Activated CD4-positive, CD25-positive, alpha-beta regulatory T cell treated with anti-CD3 and anti-CD28 coated beads, Interleukin-2, amount 50 U/mL, for 72 hours (primary cell): ENCODE measurements around the gene BIRC7.

ENCODE experiments used
- DNase-seq: peaks from one replicate; pipeline ENCODE4 v3.0.0; 2021

BIRC7 gene

DNA sequence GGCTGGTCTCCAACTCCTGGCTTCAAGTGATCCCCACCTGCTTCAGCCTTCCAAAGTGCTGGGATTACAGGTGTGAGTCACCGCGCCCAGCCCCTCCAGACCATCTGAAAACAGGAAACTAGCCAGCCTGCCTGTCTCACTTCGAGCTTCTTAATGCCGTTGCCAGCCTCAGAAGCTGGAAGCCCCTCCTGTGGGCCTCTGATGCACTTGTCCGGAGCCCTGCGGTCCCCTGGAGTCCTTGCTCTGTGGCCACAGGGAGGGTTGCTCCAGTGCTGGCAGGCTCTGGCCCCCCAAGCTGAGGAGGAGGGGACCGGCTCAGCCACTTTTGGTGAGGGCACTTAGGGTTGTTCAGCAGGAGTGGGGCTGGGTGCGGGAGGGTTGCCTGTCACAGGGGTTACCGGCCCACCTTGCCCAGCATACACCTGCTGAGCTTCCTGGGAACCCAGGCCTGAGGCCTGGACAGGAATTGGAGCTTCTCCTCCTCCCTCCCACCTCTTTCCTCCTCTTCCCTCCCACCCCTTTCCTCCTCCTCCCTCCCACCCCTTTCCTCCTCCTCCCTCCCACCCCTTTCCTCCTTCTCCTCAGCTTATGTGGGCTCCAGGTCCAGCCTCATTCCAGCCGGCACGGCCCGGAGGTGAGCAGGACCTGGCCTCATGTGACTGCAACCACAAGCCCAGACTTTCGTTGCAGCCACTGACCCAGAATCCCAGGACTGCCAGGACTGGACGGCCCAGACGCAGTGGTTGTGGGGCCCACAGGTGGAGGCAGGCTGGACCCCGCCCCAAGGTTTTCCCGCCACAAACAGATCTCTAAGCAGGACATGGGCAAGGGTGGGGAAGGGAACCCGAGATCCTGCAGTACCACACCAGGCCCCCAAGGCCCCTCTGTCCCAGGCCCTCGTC, 9.4 kb upstream of the BIRC7 start:
- no peak for DNase-seq

DNA sequence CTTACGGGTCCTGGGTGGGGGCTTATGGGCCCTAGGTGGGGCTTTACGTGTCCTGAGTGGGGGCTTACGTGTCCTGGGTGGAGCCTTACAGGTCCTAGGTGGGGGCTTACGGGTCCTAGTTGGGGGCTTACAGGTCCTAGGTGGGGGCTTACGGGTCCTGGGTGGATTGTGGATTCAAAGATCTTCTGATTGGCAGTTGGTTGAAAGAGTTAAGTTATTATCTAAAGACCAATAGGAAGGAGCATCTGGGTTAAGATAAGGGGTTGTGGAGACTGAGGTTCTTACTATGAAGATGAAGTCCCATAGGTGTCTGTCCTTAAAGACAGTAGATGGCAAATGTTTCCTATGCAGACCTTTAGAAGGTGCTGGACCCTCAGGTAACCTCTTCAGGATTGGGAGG, 8.4 kb upstream of the BIRC7 start:
- no peak for DNase-seq

DNA sequence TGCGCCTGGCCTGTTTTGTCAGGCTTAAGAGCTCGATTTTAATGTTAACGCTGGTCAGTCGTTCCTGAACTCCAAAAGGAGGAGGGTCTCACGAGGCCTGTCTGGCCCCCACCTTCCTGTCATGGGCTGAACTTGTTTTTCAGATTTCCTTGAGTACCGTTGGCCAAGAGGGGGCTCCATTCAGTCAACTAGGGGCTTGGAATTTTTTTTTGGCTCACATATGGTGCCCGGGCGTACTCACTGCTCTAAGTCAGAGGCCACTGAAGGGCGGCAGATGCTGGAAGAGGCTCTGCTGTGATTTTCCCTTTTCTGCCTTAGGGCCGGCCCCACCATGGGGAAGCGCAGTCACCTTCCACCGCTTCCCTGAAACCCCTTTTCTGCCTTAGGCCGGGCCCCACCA, 6.9 kb upstream of the BIRC7 start:
- no peak for DNase-seq

DNA sequence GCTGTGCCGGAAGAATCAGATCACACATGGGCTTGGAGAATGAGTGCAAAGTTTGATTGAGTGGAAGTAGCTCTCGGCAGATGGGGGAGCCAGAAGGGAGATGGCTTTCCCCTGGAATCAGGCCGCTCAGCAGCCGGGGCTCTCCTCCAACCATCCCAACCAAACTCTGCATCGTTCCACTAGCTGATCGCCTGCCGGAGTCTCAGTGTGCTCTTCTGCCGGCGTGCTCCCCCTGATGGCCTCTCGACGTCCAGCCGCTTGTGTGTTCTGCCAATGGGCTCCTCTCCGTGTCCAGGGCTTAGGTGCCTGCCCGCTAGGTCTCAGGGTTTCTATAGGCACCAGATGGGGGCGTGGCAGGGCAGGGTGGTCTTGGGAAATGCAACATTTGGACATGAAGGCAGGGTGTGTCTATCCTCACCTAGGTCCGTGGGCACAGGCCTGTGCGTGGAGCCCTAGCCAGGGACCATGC, 4.9 kb upstream of the BIRC7 start:
- no peak for DNase-seq

DNA sequence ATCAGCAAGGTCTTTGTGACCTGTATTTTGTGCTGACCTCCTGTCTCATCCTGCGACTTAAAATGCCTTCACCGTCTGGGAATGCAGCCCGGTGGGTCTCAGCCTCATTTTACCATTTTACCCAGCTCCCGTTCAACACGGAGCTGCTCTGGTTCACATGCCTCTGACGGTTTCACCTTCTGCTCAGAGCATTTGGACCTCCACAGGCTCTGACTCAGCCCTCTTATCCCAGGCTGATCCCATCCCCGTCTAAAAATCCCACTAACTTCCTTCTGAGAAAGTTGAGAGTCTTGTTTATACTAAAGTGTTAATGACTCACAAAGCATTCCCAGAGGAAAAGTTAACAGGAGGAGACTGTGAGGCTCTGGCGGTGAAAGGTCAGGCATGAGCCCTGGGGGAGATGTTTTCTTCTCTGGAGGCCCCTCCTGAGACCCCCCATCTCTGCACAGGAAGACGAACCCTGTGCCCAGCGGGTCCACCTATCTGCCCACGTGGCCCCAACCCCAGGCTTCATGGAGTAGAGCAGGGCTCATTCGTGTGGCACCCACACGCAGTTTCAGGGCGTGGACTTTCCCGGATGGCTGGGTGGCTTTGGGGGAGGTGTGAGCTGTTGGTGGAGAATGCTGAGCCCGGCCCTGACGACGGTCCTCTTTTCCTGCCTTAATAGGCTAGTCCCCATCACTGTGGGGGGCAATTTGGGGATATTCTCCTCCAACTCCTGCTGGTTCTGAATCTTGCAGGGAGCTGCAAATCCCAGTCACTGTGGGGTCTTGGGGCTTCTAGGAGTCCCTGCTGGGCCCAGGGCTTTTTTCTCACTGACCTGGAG, 3.3 kb upstream of the BIRC7 start:
- DNase-seq, result no peak

DNA sequence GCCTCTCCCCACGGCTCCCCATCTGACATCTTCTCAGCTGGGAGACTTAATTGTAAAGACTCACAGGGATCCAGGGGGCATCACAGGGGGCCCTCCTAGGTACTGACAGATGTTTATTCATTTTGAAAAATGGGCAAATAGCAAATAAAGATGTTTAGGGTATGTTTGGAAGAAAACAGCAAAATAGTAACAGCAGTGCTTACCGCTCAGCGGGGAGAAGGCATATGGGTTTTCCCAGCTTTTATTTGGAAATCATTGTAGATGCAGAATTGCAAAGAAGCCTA, 2.7 kb upstream of the BIRC7 start:
- no peak for DNase-seq

DNA sequence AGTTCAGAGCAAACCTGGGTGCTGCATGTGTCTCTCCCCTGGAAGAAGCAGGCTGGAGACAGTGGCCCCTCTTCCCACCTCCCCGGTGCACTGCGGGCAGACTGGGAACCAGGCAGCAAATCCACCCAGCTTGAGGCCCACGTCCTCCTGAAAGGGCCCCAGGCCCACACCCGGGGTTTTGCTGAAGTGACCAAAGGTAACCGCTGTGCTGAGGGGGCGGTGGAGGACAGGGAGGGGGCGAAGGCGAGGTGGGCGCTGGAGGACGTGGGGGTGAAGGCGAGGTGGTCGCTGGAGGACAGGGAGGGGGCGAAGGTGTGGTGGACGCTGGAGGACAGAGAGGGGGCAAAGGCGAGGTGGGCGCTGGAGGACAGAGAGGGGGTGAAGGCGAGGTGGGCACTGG, 1.8 kb upstream of the BIRC7 start:
- no peak for DNase-seq

DNA sequence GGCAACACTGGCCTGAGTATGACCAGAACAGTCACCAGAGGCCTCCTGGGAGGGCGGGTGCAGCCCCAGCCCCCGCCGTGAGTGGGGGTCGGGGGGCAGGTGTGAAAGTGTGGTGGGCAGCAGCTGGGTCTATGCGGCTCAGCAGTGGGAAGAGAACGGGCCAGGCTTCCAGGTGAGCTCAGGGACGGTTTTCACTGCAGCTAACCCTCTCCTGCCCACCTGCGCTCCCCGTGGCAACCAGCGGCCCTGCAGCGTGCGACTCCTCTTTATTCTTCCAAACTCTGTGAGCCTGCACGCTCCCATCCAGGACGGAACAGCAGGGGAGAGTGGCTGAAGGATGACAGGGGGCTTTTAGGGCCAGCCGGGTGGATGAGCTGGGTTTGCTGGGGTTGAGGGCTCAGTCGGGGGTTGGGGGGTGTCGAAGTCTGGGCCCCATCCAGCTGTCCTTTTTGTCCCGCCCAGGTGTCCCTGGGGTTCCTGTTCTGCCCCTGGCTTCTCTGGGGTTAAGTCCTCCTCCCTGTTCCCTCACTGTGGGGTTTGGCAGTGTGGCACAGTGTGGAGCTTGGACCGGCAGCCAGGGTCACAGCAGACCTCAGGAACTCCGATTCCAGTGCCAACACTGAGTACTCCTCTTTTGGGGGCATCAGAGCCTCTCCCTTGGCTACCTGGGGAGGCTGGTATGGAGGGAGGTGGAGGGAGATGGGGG, 859 bp upstream of the BIRC7 start:
- no peak for DNase-seq

DNA sequence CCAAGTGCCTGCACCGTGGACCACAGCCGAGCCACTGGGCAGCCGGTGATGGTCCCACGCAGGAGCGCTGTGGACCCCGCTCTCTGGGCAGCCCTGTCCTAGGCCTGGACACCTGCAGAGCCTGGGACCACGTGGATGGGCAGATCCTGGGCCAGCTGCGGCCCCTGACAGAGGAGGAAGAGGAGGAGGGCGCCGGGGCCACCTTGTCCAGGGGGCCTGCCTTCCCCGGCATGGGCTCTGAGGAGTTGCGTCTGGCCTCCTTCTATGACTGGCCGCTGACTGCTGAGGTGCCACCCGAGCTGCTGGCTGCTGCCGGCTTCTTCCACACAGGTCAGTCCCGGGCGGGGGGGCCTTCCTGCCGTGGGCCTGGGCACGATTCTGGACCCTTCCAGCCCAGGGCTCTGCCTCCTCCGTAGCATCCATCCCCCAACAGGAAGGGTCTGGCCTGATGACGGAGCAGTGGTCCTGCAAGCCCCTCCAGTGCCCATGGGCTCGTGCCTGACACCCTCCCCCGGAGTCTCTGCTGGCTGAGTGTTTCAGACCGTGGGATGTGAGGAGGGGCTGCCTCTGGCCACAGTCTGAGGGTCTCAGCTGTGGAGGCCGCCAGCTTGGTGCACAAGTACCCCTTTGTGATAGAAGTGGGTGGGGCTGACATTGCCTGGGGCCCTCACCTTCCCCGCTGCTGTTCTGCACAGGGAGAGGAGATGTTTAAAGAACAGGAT, 572 bp downstream of the BIRC7 start:
- no peak for DNase-seq

DNA sequence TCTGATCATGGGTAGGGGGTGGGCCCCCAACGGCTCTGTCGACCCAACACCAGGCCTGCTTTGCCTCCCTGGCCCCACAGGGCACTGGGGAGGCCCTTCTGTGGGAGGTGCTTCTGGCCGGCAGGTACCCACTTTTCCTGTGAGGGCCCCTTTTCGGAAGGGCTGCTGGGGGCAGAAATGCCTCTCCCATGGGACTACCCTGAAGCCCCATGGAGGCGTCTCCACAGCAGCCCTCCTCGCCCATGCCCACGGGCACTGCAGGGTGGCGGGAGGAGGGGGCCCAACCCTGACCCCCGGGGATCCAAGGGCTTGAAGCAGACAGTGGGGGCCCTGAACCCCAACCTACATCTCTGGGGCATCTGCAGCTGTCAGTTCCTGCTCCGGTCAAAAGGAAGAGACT, 2.3 kb downstream of the BIRC7 start:
- no peak for DNase-seq

DNA sequence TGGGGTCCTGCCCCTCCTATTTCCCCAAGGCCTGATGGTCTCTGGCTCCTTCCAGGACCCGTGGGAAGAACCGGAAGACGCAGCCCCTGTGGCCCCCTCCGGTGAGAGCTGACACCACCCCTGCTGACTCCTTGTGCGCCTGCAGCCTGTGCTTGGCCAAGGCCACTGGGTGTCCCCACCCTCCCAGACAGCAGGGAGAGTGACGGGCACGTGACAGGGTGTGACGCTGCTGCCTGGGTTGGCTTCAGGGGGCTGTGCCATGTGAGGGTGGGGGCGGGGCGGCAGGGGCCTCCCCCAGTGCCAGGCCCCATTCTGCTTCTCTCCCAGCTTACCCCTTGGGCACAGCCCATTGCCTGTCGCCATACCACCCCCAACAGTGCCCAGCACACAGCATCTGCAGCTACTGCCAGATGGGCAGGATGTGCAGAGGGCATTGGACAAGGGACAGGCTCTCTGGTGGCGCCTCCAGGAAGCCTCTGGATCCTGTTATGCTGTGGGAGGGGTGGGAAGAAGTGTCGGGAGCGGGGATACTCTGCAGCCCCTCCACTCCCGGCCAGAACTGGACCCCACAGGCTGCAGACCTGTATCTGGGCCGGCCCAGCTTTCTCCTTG, 2.9 kb downstream of the BIRC7 start:
- DNase-seq, result no peak

DNA sequence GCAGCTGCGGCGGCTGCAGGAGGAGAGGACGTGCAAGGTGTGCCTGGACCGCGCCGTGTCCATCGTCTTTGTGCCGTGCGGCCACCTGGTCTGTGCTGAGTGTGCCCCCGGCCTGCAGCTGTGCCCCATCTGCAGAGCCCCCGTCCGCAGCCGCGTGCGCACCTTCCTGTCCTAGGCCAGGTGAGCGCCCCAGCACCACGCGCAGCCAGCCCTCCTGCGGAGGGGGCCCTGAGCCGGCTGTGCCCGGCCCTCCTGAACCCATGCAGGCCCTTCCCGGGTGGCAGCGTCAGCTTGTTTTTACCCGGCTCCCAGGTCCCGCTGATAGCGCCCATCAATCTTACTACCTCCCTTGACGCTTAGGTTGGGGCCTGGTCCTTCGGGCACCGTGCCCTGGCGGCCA, 3.7 kb downstream of the BIRC7 start:
- no peak for DNase-seq

DNA sequence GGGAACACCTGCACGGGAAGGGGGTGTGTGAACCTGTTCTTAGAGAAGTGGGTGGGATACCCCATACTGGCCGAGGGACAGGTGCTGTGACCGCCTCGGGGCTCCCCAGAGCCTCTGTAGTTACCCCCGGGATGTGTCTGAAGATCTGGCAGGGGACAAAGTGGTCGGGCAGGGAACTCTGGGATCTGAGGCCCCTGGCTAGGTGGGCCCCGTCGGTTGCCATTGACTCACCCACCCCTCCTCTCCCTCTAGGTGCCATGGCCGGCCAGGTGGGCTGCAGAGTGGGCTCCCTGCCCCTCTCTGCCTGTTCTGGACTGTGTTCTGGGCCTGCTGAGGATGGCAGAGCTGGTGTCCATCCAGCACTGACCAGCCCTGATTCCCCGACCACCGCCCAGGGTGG, 4.3 kb downstream of the BIRC7 start:
- DNase-seq, result no peak

DNA sequence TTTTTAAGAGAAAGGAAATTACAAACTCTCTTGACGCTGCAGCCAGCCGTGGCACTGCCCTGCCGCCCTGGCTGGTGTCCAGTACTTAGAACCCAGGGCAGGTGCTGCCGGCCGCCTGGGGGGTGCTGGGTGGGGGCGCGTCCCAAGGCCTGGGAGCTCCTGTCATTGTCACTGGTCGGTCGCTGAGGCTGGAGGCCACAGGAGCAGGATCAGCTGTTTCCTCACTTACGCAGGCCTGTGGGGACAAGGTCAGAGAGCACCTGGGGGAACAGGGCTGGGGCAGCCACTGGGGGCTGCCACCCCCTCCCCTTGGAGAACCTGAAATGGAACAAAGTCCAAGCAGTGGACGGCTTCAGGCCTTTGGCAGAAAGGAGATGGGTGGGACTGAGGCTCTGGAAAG, 5.6 kb downstream of the BIRC7 start:
- no peak for DNase-seq

DNA sequence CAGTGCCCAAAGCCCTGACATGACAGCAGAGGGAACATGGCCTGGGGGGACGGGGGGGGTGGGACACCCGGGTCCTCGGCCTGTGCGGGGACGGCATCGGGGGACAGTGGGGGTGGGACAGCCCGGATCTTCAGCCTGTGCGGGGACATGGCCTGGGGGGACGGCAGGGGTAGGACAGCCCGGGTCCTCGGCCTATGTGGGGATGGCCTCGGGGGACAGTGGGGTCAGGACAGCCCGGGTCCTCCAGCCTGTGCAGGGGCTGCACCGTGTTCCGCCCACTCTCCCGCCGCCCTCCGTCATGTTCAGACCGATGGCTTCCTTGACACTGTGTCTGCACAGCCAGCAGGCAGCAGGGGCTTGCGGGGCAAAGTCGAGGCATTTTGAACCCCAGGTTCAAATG, 7.0 kb downstream of the BIRC7 start:
- no peak for DNase-seq

DNA sequence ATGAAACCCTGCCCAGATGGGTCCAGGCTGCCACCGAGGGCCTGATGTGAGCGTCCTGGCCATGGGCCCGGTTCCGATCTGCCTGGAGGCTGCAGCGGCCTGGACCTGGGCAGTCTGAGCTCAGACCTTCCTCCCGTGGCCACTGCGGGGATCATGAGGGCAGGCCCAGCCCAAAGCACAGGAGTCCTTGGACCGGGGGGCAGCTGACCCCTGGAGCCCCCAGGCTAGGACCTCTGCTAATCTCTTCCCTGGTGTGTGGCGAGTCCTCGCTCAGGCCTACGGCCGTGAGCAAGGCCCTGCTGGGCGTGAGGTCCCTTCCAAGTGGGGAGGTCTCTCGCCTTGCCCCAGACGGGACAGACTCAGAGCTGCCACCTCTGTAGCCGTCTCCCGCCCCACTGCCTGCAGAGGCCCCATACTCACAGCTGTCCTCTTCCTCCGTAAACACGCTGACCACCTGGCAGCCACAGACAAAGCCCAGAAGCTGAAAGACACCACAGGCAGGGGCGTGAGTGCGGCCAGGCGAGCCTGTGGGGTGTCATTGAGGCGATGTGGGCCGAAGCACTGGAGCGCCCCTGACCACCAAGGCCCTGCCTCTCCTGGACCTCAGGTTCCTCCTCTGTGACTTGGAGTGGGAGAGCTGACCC, 8.0 kb downstream of the BIRC7 start:
- no peak for DNase-seq

DNA sequence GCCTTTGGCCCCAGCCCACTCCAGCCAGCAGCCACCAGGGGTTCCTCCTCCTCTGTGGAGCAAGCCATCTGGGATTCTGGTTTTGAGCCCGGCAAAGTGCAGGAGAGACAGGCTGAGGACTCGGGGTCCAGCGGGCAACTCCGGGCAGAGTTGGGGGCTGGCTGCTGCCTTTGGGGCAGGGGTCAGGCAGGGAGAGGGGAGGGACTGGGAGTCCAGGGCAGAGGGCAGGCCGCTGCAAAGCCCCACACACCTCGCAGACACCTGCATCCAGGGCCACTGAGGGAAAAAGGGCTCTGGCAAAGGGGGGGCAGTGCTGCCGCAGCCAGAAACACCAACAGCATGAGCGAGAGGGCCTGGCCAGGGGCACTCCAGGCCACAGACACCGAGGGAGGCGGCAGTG, 8.8 kb downstream of the BIRC7 start:
- no peak for DNase-seq

DNA sequence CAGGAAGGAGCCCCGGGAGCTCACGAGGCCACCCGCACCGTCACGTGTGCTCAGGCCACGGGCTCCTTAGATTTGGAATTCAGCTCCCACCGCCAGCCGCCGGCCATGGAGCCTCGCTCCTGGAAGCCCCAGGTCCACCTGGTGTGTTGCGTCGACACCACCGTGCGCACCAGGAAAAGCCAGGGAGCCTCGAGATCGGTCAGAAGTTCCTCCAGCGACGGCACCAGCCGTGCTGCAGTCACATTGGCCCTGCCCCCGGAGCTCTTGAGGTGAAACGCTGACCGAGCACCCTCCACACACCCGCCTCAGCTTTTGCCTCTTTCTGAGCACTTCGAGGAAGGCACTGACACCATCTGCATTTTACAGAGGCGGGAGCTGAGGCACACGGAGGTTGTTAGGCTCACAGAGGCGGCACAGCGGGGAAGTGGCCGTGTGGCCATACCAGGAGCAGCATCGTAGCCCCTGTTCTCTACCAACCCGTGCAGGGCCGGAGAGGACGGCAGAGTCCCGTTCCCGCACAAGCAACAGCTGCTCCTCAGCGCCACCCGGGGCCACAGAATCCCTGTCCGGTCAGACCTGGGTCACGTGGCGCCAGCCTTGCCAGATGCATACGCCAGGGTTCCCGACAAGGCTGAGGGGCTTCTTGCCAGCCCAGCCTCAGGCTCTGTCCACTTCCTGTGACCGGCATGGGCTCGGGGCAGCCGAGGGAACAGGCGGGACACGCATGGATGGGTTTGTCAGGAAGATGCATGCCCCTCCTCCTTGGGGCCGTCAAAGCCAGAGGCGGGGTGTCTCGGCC, 11.0 kb downstream of the BIRC7 start:
- DNase-seq, result no peak

DNA sequence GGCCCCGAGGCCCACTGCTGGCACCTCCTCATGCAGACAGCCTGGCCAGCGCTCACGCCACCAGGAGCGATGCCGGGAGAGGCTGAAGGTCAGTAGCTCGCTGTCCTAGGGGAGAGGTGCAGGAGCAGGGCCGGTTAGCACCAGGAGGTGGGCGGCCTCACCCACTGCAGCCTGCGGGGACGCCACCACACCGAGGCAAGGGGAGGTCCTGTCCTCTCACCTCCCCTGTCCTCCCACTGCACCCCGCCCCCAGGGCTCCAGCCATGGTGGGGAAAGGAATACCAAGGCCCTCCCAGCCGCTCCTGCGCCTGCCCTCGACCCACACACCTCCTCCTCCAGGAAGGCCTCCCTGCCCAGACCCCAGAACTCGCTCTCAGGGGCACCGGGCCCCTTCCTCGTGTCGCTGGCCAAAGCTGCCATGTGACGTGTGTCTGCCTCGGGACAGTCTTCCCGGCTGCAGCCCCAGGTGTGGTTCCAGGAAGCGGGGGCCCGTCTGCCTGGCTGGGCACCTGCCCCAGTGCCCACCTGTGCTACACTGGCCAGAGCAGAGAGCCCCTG, 12.0 kb downstream of the BIRC7 start:
- DNase-seq, result no peak

DNA sequence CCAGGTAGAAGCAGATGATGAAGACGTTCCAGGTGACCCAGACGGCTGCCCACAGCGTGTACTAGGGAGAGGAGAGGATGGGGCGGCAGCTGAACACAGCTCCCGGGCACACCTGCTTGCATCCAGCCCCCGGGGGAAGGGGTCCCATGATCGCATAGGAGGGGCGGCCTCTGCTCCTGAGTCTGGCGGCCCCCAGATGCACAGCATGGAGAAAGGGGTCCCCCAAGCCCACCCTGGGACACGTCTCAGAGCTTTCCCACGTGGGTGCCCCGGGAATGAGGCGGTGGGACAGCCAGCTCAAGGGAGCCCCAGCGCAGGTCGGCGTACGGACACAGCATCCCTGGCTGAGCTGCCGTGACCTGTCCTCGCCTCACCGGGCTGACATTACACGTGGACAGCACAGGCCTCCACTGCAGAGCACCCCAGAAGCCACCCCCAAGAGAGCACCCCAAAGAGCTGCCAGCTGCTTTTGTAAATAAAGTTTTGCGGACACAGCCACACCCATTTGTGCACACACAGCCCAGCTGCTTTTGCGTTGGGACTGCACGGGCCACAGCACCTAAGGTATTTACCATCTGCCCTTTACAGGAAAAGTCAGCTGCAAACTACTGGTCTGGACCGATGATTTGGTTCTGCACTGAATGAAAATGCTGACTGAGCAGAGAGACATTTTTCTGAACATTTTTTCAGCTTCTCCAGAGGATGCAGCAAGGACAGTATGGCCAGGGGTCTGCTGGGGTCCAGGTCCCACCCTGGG, 13.3 kb downstream of the BIRC7 start:
- DNase-seq, result no peak
